Left ventricle myocardium inferior (tissue), 1 donor: ENCODE measurements around the gene MRPL46. TPM values are rescaled to one million over a fixed set of nuclear protein-coding genes. Genes with fewer than 3 reads are reported as not detected.
"Not testable (repeated sequence)": the region's sequence is repeated elsewhere in the genome, so short reads cannot be mapped to it uniquely, and the experiment has no call there.

Source experiments
- DNase-seq: peaks from one replicate; pipeline ENCODE4 v3.0.0-alpha.2; 2020
- H3K27ac ChIP-seq: fragments of 200-600 bp; replicated peaks from 2 replicates; pipeline ENCODE4 v1.8.0; 2021
- H3K27me3 ChIP-seq: fragments of 200-600 bp; 2 replicates; pipeline ENCODE4 v1.8.0; 2021; ENCODE audit warnings: low read depth
- H3K36me3 ChIP-seq: fragments of 200-600 bp; 2 replicates; pipeline ENCODE4 v1.8.0; 2021
- H3K4me1 ChIP-seq: fragments of 200-600 bp; 2 replicates; pipeline ENCODE4 v1.8.0; 2021
- H3K4me3 ChIP-seq: fragments of 200-600 bp; 2 replicates; pipeline ENCODE4 v1.8.0; 2021; ENCODE audit warnings: mild to moderate bottlenecking, moderate library complexity
- H3K9me3 ChIP-seq: fragments of 200-600 bp; replicated peaks from 2 replicates; pipeline ENCODE4 v1.8.0; 2021
- intact Hi-C: fragments of 100-400 bp; cut with micrococcal nuclease; formaldehyde crosslinking; loops from one replicate; pipeline ENCODE4 v1.11.0; 2022
- total RNA-seq: library from RNA; stranded (reverse); fragmentation: NEBNext Ultra II Directional; extraction: Animal tissue kit (Norgen Biotek cat#: 25700); gene quantifications from one replicate; pipeline ENCODE4 v1.2.1, GENCODE V29; 2021
- TF ChIP-seq, protein P1 (sequence below): fragments of 200-600 bp; IDR thresholded peaks from 2 replicates; pipeline ENCODE4 v1.8.0; 2021; ENCODE audit warnings: antibody characterized with exemption, mild to moderate bottlenecking, borderline replicate concordance
- donor health status: DM: no; HTN: yes; CAD: no; lungs with severe emphysema.

Gene MRPL46
- total RNA-seq, 1 donor from 2014 or later, result 80.8 TPM

DNA sequence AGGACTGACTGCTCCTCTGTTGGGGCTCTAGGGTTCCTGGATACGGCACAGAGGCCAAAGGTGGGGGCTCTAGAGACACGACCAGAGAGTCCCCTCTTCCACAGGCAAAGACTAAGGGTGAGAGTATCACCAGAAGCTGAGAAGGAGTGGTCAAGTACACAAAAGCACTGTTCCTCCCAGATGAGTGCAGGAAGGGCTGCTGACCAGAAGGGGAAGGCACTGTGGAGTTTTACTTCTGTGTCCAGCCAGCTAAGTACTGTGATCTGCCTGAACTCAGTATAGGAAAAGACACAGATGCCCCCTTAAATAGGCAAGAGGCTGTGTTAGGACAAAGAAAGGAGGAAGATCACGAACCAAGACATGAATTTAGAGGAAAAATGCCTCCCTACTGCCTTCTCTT is 12.0 kb upstream of the MRPL46 start:
- Histone ChIP-seq H3K27ac (peak overlapping the region; percentile 13), H3K36me3 (peaks cover 42% of the 10 kb centered on the region), H3K4me3 (no peak overlapping the region), H3K27me3 (no peaks in the 10 kb centered on the region), H3K4me1 (peaks cover 31% of the 10 kb centered on the region), H3K9me3 (no peaks in the 10 kb centered on the region)
- intact Hi-C loops, result loop anchor here (5.0 kb wide), 1 partner anchor 133 kb away; no protein-coding TSS in a partner anchor
- no peak for DNase-seq
- TF ChIP-seq, protein P1, sequence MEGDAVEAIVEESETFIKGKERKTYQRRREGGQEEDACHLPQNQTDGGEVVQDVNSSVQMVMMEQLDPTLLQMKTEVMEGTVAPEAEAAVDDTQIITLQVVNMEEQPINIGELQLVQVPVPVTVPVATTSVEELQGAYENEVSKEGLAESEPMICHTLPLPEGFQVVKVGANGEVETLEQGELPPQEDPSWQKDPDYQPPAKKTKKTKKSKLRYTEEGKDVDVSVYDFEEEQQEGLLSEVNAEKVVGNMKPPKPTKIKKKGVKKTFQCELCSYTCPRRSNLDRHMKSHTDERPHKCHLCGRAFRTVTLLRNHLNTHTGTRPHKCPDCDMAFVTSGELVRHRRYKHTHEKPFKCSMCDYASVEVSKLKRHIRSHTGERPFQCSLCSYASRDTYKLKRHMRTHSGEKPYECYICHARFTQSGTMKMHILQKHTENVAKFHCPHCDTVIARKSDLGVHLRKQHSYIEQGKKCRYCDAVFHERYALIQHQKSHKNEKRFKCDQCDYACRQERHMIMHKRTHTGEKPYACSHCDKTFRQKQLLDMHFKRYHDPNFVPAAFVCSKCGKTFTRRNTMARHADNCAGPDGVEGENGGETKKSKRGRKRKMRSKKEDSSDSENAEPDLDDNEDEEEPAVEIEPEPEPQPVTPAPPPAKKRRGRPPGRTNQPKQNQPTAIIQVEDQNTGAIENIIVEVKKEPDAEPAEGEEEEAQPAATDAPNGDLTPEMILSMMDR, result no peak

DNA sequence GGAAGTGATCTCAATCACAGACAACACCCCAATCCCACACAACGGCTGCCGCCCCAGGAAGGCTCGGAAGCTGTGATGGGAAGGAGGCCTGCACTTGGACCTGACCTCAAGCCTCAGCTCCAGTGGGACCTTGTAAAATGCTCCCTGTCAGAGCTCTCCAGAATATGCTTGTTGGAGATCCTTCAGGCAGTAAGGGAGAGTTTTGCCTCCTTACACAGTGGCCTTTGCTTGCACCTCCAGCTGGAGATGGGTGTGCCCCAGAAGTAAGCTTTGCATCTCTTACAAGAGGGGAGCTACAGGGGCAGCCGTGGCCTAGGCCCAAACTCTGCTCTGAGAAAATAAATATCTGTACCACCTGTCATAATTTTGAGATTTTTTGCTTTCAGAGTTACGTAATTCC is 10.7 kb upstream of the MRPL46 start:
- no peak overlapping the region for H3K27ac ChIP-seq

DNA sequence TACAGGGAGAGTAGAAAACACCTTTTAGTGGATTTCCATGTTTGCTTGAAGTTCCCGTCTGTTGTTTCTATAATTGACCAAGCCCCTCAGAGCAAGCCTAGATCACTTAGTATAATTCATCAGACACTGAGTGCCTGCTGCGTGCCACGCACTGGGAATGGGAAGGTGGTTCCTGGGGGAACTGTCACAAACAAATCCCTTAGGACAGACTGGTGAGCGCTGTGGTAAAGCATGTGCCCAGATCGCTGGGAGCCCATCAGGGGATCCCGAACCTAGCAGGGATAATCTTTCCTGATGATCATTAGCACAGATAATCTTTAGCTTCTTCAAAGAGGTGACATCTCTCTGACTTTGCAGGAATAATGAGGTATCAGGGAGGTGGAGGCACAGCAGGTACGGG is 9.9 kb upstream of the MRPL46 start:
- H3K4me3 ChIP-seq, result no peak overlapping the region
- peaks cover 31% of the 10 kb centered on the region for H3K4me1 ChIP-seq
- no peak for DNase-seq
- intact Hi-C loops, result loop anchor here (5.0 kb wide), 1 partner anchor 135 kb away; no protein-coding TSS in a partner anchor
- H3K9me3 ChIP-seq, result no peaks in the 10 kb centered on the region
- no peaks in the 10 kb centered on the region for H3K27me3 ChIP-seq
- peaks cover 58% of the 10 kb centered on the region for H3K36me3 ChIP-seq
- TF ChIP-seq, protein P1, result no peak
- H3K27ac ChIP-seq, result peak overlapping the region; percentile 62

More for the DNA sequence above, 10.7 kb upstream of the MRPL46 start:
- peaks cover 50% of the 10 kb centered on the region for H3K36me3 ChIP-seq
- no peak for DNase-seq
- H3K27me3 ChIP-seq, result no peaks in the 10 kb centered on the region
- H3K4me3 ChIP-seq, result no peak overlapping the region
- H3K9me3 ChIP-seq, result no peaks in the 10 kb centered on the region
- H3K4me1 ChIP-seq, result peaks cover 31% of the 10 kb centered on the region
- intact Hi-C loops, result loop anchor here (5.0 kb wide), 1 partner anchor 134 kb away; no protein-coding TSS in a partner anchor
- TF ChIP-seq, protein P1, result no peak

DNA sequence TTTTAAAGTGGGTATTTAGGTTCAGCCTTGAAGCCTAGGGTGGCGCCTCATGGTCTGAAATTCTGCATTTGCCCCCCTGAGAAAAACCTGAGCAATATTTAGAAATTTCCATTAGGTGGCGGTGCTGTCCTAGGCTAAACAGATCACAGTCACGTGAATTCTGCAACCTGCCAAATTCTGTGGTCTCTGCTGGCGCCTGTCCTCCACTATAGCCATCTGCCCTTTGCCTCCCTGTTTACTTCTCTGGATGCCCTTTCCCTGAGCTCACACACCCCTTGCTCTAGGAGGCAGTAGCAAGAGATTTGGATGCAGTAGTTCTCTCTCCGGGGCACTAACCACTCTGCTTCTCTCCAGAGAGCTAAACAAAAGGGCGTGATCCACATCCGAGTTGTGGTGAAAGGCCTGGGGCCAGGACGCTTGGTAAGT is 9.5 kb upstream of the MRPL46 start:
- Histone ChIP-seq H3K9me3 (no peaks in the 10 kb centered on the region), H3K27ac (peak overlapping the region; percentile 62), H3K4me3 (no peak overlapping the region), H3K4me1 (peaks cover 31% of the 10 kb centered on the region), H3K36me3 (peaks cover 60% of the 10 kb centered on the region), H3K27me3 (no peaks in the 10 kb centered on the region)
- TF ChIP-seq, protein P1, result peak; percentile 65
- intact Hi-C loops, result loop anchor here (5.0 kb wide), 1 partner anchor 136 kb away; no protein-coding TSS in a partner anchor
- DNase-seq, result no peak

DNA sequence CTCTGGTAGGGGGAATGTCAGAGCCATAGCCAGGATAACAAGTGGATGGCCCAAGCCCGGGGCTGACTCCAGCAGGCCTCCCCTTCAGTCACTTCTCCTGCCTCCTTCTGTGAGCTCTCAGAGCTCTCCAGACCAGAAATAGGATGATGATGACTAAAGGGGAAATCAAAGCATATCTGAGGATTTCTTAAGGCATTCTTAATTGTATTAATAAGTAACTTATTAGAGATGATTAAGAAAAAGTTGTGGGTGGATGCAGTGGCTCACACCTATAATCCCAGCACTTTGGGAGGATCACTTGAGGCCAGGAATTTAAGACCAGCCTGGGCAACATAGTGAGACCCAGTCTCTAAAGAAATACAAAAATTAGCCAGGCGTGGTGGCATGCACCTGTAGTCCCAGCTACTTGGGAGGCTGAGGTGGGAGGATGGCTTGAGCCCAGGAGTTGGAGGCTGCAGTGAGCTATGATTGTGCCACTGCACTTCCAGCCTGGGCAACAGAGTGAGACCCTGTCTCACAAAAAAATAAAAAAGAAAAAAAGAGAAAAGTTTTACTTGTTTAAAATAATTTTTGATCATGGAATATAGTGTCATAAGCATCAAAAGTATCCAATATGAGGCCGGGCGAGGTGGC is 6.6 kb upstream of the MRPL46 start:
- intact Hi-C loops, DNase-seq, H3K27me3 ChIP-seq, H3K4me3 ChIP-seq, H3K27ac ChIP-seq, H3K9me3 ChIP-seq: not testable (repeated sequence)
- peaks cover 67% of the 10 kb centered on the region for H3K36me3 ChIP-seq
- H3K4me1 ChIP-seq, result peaks cover 26% of the 10 kb centered on the region

DNA sequence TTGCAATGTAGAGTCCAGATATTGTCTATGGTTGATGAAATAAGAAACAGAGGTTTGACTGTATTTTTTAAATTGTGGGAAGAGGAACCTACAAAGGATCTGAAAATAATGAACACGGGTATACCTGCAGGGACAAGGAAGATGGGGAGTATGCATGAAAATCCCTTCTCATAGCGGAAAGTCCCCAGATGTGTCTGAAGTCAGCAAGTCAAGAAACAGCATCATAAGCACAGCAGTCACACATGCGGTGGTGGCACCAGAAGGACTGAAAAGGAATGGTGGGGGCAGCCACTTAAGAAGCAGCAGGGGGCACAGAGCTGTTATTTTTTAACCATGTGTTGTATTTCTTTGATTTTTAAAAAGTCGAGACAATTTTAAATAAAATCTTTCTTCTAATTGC is 5.0 kb upstream of the MRPL46 start:
- intact Hi-C loops, result no loop called here
- no peaks in the 10 kb centered on the region for H3K9me3 ChIP-seq
- no peak overlapping the region for H3K27ac ChIP-seq
- no peak for DNase-seq
- H3K4me3 ChIP-seq, result no peak overlapping the region
- H3K4me1 ChIP-seq, result peaks cover 39% of the 10 kb centered on the region
- no peaks in the 10 kb centered on the region for H3K27me3 ChIP-seq
- peaks cover 56% of the 10 kb centered on the region for H3K36me3 ChIP-seq
- TF ChIP-seq, protein P1, result no peak
